Right lung (tissue), 5 donors: ENCODE measurements around the gene AGTRAP. TPM values are rescaled to one million over a fixed set of nuclear protein-coding genes. Genes with fewer than 3 reads are reported as not detected.

Experiments
- DNase-seq, 2 donors: peaks; one replicate each; pipeline ENCODE4 v3.0.0-alpha.2; 2013
- polyA plus RNA-seq, 5 donors: library from polyadenylated mRNA; unstranded; fragments of 120-200 nt; gene quantifications; one replicate each; pipeline versions ENCODE4 v1.2.1 to v1.2.3, GENCODE V29; 2013; ENCODE audit warnings: inconsistent platforms in 1 of 5, low replicate concordance in 1 of 5; ENCODE audit not compliant: insufficient read length in 5 of 5, insufficient read depth in 1 of 5

The AGTRAP gene
- polyA plus RNA-seq, 5 donors: 22.0 to 32.8 (median 29.6) TPM

DNA sequence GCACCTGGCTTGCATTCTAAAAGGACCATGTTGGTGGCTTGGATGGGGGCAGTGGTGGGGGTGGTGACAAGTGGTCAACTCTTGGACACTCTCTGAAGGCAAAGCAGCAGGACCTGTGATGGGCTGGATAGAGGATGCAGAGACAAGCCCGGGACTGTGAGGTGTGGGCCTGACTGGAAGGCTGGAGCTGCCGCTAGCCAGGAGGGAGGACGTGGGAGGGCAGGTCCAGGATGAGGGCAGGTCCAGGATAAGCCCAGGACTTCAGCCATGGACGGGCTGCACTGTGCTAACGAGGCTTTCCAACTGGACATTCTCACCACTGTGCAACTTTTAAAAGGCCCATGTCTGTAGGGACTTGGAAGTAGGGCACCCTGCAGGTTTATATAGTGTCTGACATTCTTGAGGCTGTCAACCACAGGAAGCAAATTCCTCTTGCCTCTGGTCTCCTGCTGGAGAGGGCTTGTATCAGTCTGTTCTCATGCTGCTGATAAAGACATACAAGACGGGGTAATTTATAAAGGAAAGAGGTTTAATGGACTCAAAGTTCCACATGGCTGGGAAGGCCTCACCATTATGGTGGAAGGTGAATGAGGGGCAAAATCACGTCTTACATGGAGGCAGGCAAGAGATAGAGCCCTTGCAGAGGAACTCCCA is 17.7 kb downstream of the AGTRAP start:
- no peak for DNase-seq

DNA sequence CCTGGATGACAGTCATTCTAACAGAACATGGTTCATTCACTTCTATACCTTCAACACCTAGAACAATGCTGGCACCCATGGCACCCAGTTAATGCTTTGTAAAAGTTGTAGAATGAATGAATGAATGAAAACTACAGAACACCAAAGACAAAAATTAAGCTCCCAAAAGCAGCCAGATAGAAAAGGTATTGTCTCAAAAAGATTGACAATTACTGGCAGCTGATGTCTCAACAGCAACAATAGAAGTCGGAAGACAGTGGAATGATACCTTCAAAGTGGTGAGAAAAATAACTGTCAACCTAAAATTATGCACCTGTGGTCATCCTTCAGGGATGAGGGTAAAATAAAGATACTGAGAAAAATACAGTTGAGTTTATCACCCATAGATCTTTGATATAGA is 21.1 kb downstream of the AGTRAP start:
- no peak for DNase-seq

DNA sequence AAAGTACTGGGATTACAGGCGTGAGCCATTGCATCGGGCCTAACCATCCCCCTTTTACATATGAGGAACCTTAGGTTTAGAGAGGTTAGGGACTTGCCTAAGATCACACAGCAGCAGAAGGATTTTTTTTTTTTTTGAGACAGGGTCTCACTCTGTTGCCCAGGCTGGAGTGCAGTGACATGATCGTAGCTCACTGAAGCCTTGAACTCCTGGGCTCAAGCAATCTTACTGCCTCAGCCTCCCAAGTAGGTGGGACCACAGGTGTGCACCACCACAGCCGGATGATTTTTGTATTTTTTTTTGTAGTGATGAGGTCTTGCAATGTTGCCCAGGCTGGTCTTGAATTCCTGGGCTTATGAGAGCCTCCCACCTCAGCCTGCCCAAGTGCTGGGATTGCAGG is 23.9 kb downstream of the AGTRAP start:
- DNase-seq: no peak

DNA sequence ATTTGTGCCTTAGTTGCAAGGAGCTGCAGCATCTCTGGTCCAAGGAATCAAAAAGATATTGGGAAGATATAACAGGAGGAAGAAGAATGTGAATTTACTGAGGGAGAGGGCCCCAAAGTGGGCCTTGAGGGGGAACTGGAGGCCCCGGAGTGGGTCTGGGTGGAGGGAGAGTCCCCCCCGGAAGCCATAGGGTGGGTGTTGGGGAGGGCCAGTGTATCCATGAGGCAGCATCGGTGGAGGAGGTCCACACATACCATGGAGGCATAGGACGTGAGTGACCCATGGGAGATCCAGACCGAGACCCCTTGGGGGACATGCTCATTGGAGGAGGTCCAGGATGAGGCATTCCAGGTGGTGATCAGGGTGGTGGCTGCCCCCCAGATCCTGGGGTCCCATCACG is 25.3 kb downstream of the AGTRAP start:
- DNase-seq: no peak

DNA sequence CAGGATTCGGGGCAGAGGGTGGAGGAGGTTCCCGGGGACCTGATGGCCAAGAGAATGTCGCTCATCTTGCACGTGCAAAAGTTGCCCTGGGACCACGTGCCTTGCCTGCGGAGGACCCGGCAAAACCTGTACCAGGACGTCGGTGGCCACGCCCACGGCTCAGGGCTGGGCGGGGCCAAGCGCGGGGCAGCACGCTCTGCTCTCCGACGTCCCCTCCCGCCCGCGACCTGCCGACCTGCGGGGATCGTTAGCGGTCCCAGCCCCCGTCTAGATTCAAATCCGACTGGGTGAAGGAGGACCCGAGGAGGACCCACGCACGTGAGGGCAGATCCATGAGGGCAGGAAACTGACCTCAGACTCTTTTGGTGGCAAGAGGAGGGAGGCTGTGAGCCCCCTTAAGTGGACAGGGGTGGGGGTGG is 26.1 kb downstream of the AGTRAP start, which contains the start of gene C1orf167:
TSS of gene C1orf167 (plus strand) at position 206 of the 419 bp plus-strand sequence. CDS start 2,208 bp downstream, outside the sequence.
- DNase-seq: no peak

DNA sequence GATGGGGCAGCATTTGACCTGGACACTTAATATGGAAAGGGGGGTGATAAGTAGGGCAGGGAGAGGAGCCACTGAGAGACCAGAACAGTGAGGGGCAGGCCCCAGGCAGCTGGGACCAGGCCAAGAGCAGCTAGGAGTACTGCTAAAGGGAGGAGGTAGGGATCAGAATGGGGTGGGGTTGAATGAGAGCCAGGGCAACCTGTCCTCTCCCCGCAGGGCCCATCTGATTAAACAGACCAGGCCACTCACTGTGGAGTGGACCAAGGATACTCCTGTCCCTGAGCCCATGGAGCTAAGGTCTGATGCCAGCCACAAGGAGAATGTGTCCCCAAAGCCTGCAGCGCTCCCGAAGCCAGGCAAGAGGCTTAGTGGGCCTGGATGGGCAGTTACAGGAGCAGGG is 28.2 kb downstream of the AGTRAP start:
- no peak for DNase-seq

DNA sequence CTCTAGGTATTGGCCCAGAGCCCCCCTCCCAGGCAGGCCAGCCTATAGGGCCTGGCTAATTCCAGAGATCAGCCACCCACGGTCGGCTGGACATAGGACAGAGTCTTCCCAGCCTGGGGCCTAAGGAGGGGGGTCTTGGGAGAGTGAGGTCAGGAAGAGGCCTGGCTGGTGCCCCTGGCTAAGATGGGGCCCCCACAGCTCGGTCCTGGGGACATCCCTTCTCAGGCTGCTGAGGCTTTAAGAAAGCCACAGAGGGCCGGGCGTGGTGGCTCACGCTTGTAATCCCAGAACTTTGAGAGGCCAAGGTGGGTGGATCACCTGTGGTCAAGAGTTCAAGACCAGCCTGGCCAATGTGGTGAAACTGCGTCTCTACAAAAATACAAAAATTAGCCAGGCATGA is 28.6 kb downstream of the AGTRAP start:
- no peak for DNase-seq

DNA sequence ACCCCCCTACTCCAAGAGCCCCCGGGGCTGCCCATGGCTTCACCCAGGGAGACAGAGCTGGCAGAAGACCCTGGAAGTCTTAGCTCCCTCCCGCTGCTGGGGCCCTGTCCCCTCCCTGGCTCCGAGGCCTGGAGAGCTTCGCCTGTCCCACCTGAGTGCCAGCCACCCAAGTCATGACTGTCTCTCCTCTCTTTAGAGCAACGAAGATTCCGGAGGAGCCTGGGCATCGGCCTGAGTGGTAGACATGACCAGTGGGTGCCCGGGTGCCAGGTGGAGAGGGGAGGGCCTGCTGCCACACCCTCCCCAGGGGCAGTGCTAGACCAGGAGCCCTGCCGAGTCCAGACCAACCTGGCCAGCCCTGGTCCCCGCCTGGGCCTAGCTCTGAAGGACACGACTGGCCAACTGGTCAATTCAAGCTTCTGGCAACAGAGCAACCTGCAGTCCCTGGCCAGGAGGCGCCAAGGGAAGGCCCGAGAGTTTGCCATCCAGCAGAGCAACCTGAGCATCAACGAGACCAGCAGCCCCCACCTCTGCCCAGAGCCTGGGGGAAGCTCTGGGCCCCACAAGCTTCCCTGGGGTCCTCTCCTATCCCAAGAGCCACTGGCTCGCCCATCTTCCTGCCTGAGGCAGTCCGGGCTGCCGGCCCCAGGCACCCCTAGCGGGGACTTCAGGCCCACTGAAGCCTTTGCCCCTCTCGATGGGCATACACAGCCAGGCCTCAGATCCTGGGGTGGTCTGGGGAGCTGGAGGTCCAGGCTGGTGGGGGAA is 29.9 kb downstream of the AGTRAP start:
- no peak for DNase-seq

DNA sequence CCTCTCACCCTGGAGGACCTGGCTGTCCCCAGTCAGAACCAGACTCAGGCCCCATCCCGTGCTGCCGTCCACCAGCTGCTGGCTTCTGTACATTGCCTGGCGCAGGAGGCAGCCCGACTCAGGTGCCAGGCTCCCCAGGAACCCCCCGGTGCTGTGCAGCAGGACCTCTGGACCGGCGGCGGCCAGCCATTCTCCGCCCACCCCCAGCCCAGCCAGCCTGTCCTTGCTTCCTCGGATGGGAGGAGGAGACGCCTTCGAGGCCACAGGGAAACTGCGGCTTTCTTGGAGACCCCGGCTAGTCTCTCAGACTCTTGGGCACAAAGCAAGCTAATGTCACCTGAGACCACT is 30.5 kb downstream of the AGTRAP start:
- no peak for DNase-seq

DNA sequence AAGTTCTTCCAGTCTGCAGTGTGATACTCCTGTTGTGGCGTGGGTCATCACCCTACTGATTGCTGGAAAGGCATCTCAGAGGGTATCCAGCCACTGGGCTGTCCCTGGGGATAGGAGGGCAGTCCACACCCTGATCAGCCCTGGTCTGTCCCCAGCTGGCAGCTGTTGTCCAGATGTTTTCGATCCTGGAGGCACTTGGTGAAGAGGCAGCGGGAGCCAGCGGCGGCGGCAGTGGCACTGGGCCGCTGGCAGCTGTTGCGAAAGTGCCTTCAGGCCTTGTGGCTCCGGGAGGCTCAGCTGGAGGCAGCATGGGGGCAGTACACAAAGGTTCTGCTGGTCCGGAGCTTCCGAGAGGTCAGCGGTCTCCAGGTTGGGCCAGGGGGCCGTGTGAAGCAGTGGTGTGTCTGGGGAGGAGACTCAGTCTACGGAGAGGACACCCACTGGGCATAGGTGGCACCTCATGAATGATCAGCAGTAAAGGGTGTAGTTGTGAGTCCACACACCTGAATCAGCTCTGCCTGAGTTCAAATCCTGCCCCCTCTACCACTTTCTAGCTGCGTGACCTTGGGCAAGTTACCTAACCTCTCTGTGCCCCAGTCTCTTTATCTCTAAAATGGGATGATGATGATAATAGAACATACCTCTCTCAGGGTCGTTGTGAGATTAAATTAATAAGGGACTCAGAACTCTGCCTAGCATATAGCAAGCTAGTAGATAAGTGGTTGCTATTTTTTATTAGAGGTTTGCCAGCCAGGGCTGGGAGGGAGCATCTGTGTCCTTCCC is 32.2 kb downstream of the AGTRAP start:
- no peak for DNase-seq

DNA sequence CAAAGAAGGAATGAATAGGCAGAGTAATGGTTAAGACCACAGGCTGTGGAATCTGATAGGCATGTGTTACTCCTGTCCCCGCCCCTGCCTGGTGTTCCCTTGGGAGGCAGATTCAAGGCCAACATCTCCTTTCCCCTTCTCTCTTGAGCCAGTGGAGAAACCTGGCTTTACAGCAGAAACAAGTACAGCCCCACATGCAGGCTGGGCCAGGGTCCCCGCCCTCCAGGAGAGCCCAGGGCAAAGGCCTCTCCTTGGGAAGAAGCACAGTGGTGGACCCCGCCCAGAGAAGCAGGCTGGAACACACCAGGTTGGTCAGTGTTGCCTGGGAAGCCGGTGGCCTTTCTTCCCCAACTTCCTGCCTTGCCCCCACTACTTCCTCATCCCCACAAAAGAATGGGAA is 32.9 kb downstream of the AGTRAP start:
- no peak for DNase-seq

DNA sequence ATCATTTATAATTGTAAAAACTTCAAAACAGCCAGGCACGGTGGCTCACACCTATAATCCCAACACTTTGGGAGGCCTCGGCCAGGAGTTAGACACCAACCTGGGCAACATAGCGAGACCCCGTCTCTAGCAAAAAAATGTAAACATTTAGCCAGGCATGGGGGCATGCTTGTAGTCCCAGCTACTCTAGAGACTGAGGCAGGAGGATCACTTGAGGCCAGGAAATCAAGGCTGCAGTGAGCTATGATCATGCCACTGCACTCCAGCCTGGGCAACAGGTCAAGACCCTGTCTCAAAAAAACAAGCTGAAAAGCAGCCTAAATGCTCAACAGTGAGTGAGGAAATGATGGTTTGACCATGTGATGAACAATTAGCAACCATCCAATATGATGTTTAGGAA is 33.3 kb downstream of the AGTRAP start:
- DNase-seq: no peak

DNA sequence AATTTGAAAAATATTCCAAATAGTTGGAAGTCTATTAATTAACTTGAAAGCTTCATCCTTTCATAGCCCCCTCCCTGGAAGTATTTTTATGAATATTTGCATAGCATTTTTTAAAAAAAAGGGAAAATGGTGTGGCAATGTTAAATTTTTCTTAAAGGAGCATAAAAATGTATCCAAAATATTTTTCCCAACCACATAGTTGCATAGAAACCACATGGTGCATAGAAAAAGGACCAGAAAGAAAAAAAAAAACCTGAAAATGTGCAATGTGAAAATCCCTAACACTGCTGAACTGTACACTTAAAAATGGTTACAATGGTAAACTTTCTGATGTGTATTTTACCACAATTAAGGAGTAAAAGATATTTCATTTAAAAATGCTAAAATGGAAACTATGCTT is 34.1 kb downstream of the AGTRAP start:
- DNase-seq: no peak

DNA sequence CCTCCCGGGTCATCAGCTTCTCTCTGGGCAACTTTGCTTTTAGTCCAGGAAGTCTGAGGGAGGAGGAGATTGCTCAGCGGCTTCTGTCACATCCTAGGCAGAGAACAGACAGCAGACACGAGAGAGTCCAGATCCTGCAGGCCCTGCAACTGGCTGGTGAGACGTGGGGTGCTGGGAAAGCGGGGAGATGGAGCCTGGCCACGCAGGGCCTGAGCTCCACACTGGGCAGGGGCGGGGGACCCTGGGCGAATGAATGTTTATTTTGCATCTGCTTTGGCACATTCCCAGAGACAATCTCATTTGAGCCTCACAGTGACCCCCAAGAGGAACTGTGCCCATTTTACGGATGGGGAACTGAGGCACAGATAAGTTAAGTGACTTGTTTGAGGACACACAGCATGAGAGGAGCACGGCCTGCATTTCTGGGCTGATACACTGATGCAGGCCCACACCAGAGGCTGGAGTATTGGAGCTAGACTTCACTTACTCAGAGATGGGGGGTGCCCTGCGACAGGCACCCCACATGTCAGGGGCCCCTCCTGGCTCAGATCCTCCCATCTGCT is 35.6 kb downstream of the AGTRAP start:
- no peak for DNase-seq

DNA sequence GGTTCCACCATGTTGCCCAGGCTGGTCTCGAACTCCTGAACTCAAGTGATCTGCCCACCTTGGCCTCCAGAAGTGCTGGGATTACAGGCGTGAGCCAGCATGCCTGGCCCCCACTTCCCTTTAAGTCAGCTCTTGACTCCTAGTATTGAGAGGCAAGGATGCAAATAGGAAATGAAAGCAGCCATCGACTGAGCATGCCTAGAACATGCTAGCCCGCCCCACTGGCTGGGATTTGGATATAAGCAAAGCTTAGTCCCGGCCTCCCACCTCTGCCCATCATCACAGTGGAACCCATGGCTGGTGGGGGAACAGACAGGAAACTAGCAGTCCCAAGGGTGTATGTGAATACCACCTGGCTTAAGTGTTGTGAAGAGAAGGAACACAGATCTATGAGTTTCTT is 36.5 kb downstream of the AGTRAP start:
- DNase-seq: no peak

DNA sequence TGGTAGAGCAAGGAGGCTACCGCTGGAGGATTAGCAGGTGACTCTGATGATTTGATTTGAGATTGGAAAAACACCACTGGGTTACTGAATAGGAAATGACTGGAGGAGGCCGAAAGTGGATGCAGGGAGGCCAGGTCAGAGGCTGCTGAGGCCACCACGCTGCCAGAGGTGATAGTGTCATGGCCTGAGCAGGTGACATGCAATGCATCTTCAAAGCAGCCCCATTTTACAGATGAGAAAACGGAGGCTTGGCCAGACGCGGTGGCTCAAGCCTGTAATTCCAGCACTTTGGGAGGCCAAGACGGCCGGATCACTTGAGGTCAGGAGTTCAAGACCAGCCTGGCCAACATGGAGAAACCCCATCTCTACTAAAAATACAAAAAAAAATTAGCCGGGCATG is 38.8 kb downstream of the AGTRAP start:
- DNase-seq: no peak

DNA sequence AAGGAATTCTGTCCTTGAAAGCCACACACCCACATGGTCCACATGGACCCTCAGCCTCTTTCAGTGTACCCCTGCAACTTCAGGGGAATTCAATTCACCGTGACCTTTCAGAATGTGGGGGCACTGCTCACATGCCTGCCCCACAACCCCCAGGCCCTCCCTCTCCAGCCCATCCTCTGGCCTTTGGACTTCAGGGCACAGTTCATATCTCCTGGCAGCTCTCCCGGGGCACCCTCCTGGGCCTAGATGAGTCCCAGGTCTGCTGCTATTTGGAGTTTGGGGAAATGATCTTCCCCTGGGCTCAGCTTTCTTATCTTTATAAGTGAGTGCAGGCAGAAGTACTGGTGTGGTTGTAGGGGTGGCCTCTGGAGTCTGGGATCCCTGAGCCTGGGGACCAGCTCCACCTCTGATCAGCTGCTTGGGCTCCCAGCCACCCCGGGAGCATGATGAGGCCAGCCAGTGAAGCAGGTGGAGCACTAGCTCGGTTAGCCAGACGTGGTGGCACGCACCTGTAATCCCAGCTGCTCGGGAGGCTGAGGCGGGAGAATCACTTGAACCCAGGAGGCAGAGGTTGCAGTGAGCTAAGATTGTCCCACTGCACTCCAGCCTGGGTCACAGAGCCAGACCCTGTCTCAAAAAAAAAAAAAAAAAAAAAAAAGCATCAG is 41.9 kb downstream of the AGTRAP start:
- no peak for DNase-seq

DNA sequence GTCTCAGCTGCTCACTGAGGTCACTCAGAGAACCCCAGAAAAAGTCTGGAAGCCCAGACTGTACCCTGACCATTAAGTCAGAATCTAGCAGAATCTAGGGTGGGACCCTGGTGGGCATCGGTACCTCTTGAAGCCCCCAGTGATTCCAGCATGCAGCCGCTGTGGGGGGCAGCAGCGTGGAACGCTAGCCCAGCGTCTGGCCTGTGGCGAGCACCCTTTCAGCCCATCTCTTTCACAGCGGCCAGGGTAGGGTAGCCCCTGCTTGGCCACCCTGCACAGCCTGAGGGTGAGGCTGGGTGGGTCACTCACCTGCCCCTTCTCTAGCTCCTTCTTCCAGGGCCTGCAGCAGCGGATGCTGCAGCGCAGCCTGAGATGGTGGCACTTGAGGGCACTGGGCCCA is 42.4 kb downstream of the AGTRAP start:
- DNase-seq: no peak

DNA sequence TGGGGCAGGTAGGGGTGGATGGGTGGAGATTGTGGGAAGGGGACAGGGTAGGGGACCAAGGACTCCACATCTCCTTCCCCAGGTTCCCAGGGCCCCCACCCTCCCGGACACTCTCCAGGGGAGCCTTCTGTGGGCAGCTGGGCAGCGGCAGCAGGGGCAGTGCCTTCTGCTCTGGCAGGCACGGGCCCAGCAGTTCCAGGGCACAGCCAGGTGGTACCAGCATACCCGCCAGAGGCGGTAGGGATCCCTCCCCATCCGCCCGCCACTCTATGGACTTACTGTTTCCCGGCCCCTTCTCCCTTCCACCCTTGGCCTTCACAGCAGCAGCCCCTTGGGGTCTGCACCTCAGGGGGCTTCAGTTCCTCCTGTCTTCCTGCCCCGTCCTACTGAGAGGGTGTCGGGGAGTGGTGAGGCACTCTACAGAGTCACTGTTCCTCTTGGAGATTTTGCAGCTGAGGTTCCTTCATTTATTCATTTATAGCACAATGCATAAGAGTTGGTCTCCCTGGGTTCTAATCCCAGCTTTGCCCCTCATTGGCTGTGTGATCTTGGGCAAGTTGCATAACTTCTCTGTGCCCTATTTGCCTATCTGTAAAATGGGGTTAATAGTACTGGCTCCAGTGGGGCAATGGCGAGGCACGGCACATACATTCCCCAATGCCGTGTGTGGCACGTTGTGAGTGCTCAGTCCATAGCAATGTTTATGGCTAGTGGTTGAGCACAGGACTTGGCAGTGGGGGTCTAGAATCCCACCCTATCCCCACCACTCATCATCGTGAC is 43.1 kb downstream of the AGTRAP start:
- DNase-seq: no peak

DNA sequence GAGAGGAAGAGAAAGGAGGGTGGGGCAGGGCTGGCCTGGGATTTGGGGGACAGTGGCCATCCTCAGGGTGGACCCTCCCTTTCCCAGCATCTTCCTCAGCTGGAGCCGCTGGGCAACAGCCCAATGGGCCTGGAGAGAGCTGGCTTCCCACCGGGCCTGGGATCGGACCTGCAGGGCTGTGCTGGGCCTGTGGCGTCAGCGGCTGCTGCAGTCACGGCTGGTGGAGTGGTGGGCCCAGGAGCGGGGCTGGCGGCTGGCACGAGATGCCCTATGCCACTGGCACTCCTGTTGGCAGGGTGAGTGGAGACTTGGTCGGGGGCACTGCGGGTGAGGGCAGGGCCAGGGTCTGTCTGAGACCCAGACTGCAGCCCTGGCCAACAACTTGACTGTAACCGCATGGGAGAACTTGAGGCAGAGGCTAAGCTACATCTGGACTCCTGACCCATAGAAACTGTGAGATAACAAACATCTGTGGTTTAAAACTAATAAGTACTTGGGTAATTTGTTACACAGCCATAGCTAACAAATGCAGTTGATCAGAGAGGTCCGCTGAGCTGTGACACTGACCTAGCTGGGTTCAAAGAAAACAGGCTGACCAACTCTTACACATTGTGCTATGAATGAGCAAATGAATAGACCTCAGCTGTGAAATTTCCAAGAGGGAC is 43.9 kb downstream of the AGTRAP start:
- DNase-seq: no peak
